ENCODE measurements around the gene CAMK1D.
"Not testable (repeated sequence)": the region's sequence is repeated elsewhere in the genome, so short reads cannot be mapped to it uniquely, and the experiment has no call there.

Gene CAMK1D

DNA sequence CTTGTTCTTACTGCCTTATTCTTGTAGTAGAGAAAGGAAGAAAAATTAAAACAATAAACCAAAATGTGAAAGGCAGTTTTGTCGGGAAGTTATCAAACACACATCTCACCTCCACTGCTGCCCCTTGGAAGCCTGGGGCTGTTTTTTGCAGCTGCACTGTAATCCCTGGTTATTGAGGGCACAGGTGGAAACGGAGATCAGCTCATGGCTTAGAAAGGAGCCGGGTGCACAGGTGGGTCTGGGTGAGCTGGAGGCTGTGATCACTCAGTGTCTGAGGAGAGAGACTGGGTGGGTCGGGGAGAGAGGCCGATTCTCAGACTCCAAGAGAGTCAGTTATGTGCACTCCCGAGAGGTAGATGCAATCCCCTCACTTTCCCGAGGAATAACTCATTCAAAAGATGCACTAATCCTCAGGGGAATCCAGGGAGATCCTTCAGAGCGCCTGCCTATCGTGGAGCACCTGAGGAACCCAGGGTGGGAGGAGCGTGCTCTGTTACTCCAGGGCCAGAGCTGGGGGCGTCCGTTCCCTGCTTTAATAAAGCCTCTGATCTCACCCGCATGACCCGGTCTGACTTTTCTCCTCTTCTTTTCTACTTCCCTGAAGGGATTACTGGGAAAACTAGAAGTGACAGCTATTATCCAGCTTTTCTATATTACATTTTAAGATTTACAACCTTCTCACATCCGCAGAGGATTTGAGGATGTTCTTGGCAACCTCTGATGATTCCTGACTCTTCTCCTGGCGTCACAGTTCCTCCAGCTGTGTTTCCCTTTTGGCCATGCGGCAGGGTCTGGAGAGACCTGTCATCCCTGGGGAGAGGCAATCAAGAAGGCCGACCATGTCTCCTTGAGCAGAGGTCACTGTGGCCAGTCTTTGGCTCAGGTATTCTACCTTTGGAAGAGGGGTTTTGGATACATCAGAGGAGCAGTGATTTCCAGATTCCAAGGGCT, 82.1 kb downstream of the CAMK1D start:
- no peak for DNase-seq

GRCh38 chr10:12432402-12433189, 83.2 kb downstream of the CAMK1D start:
- DNase-seq: no peak

- no peak for DNase-seq
Measured at GRCh38 chr10:12434277-12434676, 84.9 kb downstream of the CAMK1D start.

GRCh38 chr10:12434677-12435076, 85.3 kb downstream of the CAMK1D start:
- DNase-seq: not testable (repeated sequence)

DNA sequence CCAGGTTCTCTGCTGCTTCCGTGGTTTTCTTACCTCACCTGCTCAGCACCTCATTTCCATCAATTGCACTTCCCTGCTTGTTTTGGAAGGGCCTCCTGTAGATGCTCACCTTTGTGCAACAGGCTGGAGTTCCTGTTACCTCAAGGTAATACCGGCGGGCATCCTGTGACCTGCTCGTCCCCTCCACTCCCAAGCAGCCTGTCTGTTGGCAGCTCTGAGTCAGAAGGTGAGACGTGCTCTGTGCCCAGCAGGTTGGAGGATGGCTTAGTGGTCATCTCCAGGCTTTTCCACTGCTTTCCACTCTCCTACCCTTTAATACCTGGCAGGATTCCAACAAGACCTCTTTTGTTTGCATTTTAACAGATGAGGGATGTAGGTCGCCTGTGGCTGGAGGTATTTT, 86.0 kb downstream of the CAMK1D start:
- no peak for DNase-seq

DNA sequence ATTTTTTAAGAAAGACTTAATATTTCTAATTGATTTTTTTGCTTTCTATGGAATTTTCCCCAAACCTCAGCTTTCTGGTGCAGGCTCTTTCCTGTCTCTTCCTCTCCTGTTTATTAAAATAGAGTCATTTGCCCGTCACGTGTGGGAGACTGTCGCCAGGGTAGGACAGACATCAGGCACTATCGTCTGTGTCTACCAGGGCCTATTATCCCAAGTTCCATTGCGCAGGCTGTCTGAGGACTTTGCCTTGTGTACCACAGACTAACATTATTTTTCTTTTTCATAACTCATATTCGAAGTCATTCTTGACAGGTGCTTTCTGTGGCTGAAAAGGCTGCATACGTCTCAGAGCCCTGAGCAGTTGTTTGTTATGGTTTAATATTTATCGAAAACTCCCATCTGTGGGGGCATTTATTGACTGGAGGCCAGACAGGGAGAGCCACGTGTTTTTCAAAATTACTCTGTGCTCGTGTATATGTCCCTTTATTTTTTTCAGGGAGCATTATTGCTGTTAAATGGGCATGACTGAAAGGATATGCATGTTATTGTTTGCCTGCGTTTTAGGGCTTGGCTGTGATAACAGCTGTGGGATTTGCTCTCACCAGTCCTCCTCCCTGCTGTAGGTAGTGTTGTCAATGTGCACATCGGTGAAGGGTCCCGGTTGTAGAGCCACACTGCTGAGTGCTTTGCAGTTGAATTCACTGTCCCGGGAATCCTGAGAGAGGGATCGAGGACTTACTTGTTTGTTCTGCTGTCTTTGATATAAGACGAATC, 89.8 kb downstream of the CAMK1D start:
- DNase-seq: no peak

DNA sequence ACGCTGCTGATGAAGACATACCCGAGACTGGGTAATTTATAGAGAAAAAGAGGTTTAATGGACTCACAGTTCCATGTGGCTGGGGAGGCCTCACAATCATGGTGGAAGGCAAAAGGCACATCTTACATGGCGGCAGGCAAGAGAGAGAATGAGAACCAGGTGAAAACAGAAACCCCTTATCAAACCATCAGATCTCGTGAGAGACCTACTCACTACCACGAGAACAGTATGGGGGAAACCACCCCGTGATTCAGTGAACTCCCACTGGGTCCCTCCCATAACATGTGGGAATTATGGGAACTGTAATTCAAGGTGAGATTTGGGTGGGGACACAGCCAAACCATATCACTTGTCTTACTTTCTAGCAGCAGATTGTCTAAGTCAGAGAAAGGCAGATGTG, 90.4 kb downstream of the CAMK1D start:
- DNase-seq: not testable (repeated sequence)

DNA sequence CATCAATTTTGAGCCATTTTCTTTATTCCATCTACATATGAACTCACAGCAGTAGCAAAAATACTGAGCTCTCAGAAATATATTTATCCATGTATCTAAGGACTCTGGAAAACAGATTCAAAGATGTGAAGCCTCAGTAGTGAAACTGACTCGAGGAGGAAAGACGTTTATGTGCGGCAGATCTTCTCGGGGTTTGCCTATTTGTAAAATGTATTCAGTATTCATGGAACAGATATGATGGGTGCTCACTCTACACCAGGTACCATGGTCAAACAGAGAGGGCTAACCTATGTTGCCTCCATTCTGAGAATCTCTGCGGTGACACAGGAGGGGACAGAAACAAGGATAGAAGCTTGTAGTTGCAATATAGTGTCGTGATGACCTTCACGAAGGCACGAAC, 93.7 kb downstream of the CAMK1D start:
- no peak for DNase-seq

GRCh38 chr10:12444981-12445700, 95.8 kb downstream of the CAMK1D start:
- no peak for DNase-seq

DNA sequence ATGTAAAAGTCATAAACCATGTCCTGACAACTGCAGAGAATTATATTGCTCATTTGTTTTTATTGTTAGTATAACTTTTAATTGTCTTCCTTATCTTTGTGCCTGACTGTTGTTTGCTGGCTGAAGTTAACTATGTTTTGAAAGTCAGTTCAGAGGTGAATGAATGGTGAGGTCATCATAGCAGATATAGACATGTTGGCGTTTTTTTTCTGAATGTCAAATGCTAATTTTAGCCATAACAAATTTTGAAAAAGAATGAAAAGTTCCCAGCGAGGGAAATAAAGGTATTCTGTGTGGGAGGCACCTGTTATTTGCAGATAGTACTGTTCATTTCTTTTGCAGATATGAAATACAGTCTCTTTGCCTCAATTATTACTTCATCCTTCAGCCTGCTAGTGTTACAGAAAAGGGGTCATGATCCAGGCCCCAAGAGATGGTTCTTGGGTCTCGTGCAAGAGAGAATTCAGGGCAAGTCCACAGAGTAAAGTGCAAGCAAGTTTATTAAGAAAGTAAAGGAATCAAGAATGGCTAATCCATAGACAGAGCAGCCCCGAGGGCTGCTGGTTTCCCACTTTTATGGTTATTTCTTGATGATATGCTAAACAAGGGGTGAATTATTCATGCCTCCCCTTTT, 96.5 kb downstream of the CAMK1D start:
- DNase-seq: no peak

DNA sequence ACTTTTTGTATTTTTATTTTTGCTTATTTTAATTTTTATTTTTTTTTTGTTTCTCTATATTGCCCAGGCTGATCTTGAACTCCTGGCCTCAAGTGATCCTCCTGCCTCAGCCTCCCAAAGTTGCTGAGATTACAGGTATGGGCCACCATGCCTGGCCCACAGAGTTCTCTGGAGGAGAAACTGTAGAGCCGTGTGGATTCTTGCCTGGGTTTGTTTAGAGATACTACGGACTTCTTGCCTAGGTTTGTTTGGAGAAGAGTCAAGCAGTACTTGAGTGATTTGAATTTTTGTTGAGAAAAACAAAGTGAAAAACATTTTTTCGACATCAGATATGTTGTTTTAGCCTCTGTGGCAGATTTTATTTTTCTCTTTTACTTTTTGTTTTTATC, 99.0 kb downstream of the CAMK1D start:
- DNase-seq: no peak

GRCh38 chr10:12448729-12449391, 99.5 kb downstream of the CAMK1D start:
- DNase-seq: no peak

GRCh38 chr10:12455318-12455717, 106.0 kb downstream of the CAMK1D start:
- no peak for DNase-seq

DNA sequence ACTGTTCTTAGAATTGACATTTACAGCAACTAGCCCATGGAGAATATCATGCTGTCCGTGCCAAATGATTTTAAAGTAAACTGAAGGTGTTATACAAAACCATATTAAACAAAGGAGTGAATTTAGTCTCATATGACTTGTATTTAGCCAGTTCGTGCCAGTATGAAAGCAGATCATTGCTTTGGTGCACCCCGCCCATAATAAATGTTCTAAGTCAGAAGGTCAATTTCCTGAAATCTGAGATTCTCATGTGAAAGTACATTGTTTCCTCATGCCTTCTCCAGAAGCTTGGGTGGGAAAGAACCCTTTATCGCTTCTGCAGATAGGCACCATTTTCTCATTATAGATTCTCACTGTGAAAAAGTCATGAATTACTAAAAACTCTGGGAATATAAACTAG, 106.4 kb downstream of the CAMK1D start:
- no peak for DNase-seq

DNA sequence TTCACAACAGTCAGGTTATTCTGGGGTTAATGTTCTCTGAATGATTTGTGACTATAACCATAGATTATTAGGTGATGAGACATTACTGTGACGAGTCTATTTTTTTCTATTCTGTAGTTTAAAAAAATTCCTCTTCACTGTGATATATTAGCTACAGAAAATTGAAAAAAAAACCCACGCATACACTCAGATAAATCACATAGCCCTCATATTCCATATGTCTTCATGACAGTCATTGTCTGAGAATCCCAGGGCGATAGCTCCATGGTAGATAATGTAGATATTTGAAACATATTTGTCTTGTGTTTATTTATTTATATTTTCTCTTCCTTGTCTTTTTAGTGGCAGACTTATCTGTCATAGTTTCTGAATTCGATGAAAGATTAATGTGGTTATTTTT, 110.0 kb downstream of the CAMK1D start:
- DNase-seq: no peak

GRCh38 chr10:12459762-12460161, 110.4 kb downstream of the CAMK1D start:
- no peak for DNase-seq

DNA sequence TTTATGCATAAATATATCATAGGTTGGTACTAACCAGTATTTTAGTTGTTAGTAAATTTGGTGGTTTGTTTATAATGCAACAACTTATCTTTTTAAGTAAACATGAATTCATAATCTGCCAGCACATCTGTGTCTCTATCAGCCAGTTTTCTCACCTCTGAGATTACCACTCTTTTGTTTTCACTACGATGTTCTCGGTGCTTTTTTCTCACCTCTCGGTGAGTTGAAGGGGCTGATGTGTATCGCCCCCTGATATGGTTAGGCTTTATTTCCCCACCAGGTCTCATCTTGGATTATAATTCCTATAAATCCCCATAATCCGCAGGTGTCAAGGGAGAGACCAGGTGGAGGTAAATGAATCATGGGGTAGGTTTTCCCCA, 114.1 kb downstream of the CAMK1D start:
- no peak for DNase-seq

GRCh38 chr10:12465385-12466136, 116.2 kb downstream of the CAMK1D start:
- DNase-seq: no peak

- DNase-seq: no peak
Measured at GRCh38 chr10:12466704-12467305, 117.5 kb downstream of the CAMK1D start.

- DNase-seq: no peak
Measured at GRCh38 chr10:12469345-12469744, 120.0 kb downstream of the CAMK1D start.

Measured in NCI-H1048 (cell line).